K562 (cell line): ENCODE data around the gene ZNF471.

Source experiments
- CHD4 ChIP-seq: fragments of 200-600 bp; sonication (generic); IDR thresholded peaks from 3 replicates; pipeline ENCODE4 v1.6.1; 2012; ENCODE audit warnings: low read depth, mild to moderate bottlenecking, mixed read lengths, low read length, inconsistent platforms; ENCODE audit not compliant: insufficient read depth, insufficient replicate concordance, poor library complexity, severe bottlenecking
- CTCF ChIP-seq, 3 experiments: IDR thresholded peaks in 2 of 3; conservative IDR thresholded peaks in 1 of 3; 2 replicates each; pipeline ENCODE4 v1.5.1; 2011 to 2012; ENCODE audit warnings: low read length in 3 of 3, mild to moderate bottlenecking in 3 of 3, control low read depth in 2 of 3, improper control_type of control experiment in 1 of 3, inconsistent platforms in 1 of 3, low read depth in 1 of 3, mixed read lengths in 1 of 3, moderate library complexity in 1 of 3; ENCODE audit not compliant: insufficient read depth in 2 of 3
- ERF ChIP-seq: fragments of 450-650 bp; formaldehyde crosslinking; IDR thresholded peaks from 2 replicates; pipeline ENCODE4 v1.4.0; 2020; ENCODE audit warnings: mild to moderate bottlenecking, mixed read lengths
- HNRNPH1 ChIP-seq: fragments of 200-400 bp; formaldehyde crosslinking; optimal IDR thresholded peaks from 2 replicates; pipeline ENCODE3; 2017; ENCODE audit warnings: low read depth, mild to moderate bottlenecking, low read length, moderate library complexity
- KLF16 ChIP-seq: IDR thresholded peaks from 2 replicates; pipeline ENCODE4 v1.6.1; 2016; ENCODE audit warnings: antibody characterized with exemption
- POLR2AphosphoS5 ChIP-seq: IDR thresholded peaks from 2 replicates; pipeline ENCODE4 v1.6.1; 2011; ENCODE audit warnings: mild to moderate bottlenecking, low read depth, low read length, moderate library complexity; ENCODE audit not compliant: control insufficient read depth, insufficient read depth
- RBBP5 ChIP-seq: fragments of 200-600 bp; sonication (generic); IDR thresholded peaks from 2 replicates; pipeline ENCODE4 v1.6.1; 2012; ENCODE audit warnings: borderline replicate concordance, mild to moderate bottlenecking, low read length, control low read depth, inconsistent platforms; ENCODE audit not compliant: insufficient read depth, poor library complexity, severe bottlenecking
- REST ChIP-seq, 2 experiments: fragments of 450-650 bp; formaldehyde crosslinking in 1 of 2; IDR thresholded peaks; 2 replicates each; pipeline versions ENCODE4 v1.4.0 to v1.6.1; 2014 to 2020; ENCODE audit warnings: mild to moderate bottlenecking in 2 of 2, borderline replicate concordance in 1 of 2, low read depth in 1 of 2
- ZBTB26 ChIP-seq: fragments of 450-650 bp; formaldehyde crosslinking; IDR thresholded peaks from 2 replicates; pipeline ENCODE4 v1.4.0; 2022; ENCODE audit warnings: missing genetic modification characterization
- ZFP36 ChIP-seq: fragments of 150-350 bp; IDR thresholded peaks from 2 replicates; pipeline ENCODE4 v1.6.1; 2018; ENCODE audit warnings: low read length, low read depth; ENCODE audit not compliant: partially characterized antibody
- ZNF253 ChIP-seq: fragments of 250-450 bp; sonication (Bioruptor Pico); conservative IDR thresholded peaks from 2 replicates; pipeline ENCODE4 v1.6.1; 2021; ENCODE audit warnings: mild to moderate bottlenecking

DNA sequence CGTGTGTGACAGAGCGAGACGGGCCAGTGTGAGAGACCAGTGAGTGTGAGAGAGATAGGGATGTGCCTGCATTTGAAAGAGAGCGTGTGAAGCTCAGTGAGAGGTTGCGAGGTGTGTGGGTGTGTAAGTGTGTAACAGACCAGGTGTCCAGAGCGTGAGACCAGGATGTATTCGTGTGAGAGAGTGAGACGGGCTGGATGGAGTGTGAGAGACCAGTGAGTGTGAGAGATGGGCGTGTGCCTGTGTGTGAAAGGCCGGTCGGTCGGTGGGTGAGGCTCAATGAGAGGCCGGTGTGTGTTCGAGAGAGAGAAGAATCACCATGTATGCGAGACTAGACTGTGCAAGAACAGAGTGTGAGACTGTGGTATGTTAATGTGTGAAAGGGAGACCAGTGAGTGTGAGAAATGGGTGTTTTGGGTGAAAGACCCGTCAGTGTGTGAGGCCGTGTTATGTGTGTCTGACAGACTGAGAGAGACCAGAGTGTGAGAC, 679 bp downstream of the ZNF471 start:
- TF ChIP-seq ZNF253 (CRISPR knock-in tag) = no peak
- no peak for TF ChIP-seq REST (IDR thresholded peaks at IDR 0.05; ENCODE audit: borderline replicate concordance)
- no peak for TF ChIP-seq REST (CRISPR knock-in tag; IDR thresholded peaks at IDR 0.05; ENCODE audit: low read depth)
- TF ChIP-seq CTCF (IDR thresholded peaks at IDR 0.05 in 2 of 3, conservative IDR thresholded peaks at IDR 0.05 in 1 of 3; ENCODE audit: insufficient read depth in 2 of 3, low read depth in 1 of 3, low read length in 3 of 3) = no peak
- no peak for TF ChIP-seq RBBP5
- no peak for TF ChIP-seq CHD4
- TF ChIP-seq HNRNPH1 = no peak
- no peak for TF ChIP-seq ERF (CRISPR knock-in tag)
- TF ChIP-seq ZFP36 = no peak
- TF ChIP-seq ZBTB26 = no peak
- TF ChIP-seq POLR2AphosphoS5 = no peak
- no peak for TF ChIP-seq KLF16
